GM20000 (cell line): ENCODE data around the gene ADAMTSL3.
"Not testable (repeated sequence)": the region's sequence is repeated elsewhere in the genome, so short reads cannot be mapped to it uniquely, and the experiment has no call there.

ENCODE experiments used
- DNase-seq: peaks from one replicate; pipeline ENCODE4 v3.0.0; 2012; ENCODE audit warnings: low spot score
- TF ChIP-seq, protein P1 (sequence below): IDR thresholded peaks from 2 replicates; pipeline ENCODE4 v1.5.1; 2012; ENCODE audit warnings: mild to moderate bottlenecking, control low read depth; ENCODE audit errors: extremely low read depth, missing control alignments

ADAMTSL3 gene

DNA sequence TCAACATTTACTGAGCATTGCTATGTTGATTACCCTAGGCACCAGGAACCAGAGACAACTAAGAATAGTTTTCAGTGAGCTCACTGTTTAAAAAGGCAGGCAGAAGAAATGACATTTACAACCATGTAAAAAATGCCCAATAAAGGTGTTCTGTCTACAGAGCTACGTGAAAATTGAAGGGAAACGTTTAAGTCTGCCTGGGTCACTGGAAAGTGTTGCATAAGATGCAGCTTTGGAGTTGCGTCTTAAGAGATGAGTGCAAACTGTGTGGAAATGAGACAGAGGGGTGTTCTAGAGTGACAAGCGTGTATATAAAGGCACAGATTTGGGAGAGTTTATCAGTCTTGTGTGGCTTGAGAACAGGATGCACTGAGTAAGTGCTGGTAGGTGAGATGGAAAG, 303.0 kb downstream of the ADAMTSL3 start:
- DNase-seq = no peak
- TF ChIP-seq, protein P1, sequence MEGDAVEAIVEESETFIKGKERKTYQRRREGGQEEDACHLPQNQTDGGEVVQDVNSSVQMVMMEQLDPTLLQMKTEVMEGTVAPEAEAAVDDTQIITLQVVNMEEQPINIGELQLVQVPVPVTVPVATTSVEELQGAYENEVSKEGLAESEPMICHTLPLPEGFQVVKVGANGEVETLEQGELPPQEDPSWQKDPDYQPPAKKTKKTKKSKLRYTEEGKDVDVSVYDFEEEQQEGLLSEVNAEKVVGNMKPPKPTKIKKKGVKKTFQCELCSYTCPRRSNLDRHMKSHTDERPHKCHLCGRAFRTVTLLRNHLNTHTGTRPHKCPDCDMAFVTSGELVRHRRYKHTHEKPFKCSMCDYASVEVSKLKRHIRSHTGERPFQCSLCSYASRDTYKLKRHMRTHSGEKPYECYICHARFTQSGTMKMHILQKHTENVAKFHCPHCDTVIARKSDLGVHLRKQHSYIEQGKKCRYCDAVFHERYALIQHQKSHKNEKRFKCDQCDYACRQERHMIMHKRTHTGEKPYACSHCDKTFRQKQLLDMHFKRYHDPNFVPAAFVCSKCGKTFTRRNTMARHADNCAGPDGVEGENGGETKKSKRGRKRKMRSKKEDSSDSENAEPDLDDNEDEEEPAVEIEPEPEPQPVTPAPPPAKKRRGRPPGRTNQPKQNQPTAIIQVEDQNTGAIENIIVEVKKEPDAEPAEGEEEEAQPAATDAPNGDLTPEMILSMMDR = no peak

DNA sequence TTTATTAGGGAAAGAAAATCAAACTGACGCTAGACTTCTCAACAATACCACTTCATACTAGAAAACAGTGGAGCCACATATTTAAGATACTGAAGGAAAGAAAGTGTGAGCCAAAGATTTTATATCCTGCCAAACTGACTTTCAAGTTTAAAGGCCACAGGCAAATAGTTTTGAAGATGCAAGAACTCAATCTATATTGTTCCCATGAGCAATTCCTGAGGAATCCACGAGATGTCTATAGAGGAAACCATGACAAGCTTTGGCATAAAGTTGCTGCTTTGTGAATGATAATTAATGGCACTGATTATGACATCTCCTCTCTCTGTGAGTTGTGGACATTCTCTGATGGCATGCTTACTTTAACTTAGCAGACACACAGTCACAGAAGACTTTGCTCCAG, 305.6 kb downstream of the ADAMTSL3 start:
- no peak for DNase-seq
- TF ChIP-seq, protein P1 = no peak

DNA sequence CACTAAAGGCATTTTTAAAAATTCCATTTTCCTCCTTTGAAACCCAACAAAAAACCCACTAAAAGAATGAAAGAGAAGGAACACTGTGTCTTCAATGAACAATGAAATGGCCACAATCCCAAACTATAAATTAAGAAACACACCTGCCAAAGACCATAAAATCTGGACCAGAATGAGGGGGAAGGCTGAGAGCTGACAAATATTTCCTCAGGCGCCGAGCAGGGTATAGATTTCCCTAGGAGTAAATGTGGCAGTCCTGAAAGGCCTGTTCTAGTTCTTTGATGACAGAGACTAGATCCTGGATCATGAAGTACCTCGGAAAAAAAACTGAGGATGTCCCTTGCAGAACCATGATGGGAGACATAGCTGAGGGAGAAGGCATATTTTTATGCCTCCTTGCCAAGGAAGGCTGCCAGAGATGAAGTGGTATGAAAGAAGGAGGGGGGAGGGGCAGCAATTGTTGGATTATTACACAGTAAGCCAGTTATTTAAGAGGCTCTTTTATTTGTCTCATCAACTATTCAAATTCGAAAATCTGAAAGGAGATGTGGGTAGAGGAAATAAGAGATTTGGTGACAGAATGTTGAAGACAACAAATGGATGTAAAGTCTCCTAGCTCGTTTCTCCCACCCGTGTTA, 306.4 kb downstream of the ADAMTSL3 start:
- TF ChIP-seq, protein P1 = no peak
- DNase-seq = no peak

DNA sequence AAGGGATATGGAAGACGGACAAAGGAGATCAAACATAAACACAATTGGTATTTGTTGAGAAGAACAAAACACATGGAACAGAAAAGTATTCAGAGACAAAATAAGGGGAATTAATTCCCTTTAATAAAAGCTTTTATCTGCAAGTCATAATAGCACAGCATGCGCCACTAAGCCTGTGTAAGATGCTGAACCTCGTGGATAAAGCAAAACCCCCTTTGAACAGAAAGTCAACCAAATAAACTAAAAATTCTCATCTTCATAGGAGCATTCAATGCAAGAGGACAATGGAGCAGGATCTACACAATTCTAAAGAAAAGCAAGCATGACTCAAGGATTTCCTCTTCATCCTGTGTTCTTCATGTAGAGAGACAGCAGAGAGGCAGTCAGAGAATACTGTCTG, 307.4 kb downstream of the ADAMTSL3 start:
- no peak for DNase-seq
- TF ChIP-seq, protein P1 = no peak

DNA sequence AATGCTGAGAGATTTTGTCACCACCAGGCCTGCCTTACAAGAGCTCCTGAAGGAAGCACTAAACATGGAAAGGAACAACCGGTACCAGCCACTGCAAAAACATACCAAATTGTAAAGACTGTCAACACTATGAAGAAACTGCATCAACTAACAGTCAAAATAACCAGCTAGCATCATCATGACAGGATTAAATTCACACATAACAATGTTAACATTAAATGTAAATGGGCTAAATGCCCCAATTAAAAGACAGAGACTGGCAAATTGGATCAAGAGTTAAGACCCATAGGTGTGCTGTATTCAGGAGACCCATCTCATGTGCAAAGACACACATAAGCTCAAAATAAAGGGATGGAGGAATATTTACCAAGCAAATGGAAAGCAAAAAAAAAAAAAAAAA, 311.0 kb downstream of the ADAMTSL3 start:
- DNase-seq = not testable (repeated sequence)

DNA sequence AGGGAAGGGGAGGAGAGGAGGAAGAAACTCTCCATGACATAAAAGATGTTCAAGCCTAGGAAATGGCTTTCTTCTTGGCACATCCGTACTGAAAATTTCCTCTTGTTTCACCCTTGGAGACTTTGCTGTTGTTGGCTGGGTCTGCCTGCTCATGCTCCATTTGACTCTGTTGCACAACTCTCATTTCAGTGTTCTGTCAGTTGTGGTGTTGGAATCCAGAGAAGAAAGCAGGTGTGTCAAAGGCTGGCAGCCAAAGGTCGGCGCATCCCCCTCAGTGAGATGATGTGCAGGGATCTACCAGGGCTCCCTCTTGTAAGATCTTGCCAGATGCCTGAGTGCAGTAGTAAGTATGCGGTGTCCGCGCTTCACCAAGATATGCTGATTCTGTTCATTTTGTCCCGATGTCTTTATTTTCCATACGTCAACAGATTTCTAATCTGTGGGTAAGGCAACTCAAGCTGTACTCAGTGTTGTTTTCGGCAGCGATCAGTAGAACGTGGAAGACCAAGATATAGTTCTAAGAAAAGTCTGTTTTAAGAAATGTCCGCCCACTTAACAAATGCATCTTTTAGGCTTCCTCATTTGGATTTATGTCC, 316.5 kb downstream of the ADAMTSL3 start:
- no peak for DNase-seq
- TF ChIP-seq, protein P1 = no peak

DNA sequence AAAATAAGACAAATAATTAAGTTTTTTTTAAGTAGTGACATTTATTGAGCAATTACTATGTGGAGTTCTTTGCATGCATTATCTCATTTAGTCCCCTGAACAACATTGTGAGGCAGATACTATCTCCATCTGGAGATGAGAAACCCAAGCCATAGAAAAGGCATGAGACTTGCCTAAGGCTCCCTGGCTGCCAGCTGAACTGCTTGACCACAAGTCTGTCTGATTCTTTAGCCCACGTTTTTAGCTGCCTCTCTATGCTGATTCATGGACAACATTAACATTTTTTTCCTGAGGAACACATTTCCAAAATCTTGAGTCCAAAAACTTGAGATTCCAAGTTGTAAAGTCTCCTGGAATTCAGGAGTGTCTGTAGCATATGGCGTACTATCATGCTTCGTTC, 318.1 kb downstream of the ADAMTSL3 start:
- DNase-seq = no peak
- TF ChIP-seq, protein P1 = no peak

DNA sequence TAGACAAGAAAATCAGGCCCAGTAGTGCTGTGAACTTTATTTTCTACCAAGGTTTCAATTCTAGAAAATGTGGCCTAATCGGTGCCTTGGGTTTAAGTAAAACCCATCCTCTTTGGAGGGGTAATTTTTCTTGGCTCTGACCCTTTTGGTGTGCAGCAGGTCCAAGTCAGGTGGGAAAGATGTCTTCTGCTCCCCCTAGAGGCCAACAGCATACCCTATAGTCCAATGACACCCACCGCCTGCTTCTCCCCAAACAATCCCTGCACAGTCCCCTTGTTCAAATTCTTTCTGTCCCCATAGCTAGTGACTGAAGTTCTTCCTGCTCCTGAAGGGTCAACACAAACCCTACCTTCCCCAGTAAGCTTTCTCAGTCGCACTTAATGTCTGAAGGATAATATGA, 319.9 kb downstream of the ADAMTSL3 start:
- TF ChIP-seq, protein P1 = peak; percentile 48
- peak; percentile 39 for DNase-seq
